Stimulated activated CD8-positive, alpha-beta memory T cell treated with anti-CD3 and anti-CD28 coated beads, Interleukin-12 subunit alpha, Interleukin-12 subunit beta, amount 100 ng/mL, for 1 hour (primary cell): ENCODE measurements around the gene SLC25A5.
"Not testable (repeated sequence)": the region's sequence is repeated elsewhere in the genome, so short reads cannot be mapped to it uniquely, and the experiment has no call there.

Experiments used
- DNase-seq: peaks from one replicate; pipeline ENCODE4 v3.0.0-alpha.2; 2020; ENCODE audit warnings: low read depth

Gene SLC25A5

DNA sequence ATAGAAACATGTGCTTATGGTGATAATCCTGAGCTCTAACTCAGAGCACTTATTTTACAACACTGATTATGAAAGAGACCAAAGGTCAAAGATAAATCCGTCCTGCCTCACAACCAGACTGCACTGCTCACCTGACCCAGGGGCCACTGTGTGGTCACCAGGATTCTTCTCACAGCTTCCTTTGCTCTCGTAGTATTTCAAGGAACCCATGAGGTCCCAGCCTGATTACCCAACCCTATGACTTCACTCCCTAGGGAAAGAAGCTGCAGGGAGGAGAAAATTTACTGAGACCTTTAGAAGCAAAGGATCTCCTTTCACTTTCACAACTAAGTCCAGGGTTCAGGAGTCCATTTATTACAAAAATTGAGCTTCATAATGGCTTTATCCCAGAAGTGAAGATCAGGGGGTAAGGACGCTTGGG, 9.6 kb downstream of the SLC25A5 start:
- DNase-seq, result no peak

DNA sequence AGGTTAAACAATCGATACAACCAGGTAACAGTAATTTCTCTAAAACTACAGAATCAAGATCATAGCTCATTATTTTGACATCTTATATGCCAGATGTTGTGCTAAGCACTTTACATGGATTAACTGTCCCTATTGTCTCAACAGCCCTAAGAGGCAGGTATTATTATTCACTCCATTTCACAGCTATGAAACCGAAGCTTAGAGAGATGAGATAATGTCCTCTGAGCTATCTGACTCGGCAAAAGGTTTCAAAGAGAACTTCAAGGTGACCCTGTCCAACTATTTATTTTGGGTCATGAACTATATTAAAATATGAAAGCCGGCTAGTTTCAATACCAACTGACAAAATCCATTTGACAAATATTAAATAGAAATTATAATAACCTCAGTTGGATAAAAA, 10.3 kb downstream of the SLC25A5 start:
- no peak for DNase-seq

DNA sequence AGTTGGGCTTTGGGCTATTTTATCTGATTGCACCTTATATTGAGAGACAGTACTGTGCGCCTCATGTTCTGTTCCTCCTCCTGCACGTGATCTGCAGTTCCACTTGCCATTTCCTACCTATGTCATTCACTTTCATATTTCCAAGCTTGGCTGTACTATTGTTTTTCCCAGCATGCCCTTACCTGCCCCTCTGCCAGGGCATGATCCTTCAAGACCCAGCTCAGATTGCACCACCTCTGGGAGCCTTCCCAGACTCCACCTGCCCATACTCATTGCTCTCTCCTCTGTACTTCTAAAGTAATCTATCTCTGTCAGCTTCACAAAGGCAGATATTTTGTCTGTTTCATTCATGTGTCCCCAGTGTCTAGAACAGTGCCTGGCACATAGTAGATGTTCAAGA, 11.6 kb downstream of the SLC25A5 start:
- no peak for DNase-seq

DNA sequence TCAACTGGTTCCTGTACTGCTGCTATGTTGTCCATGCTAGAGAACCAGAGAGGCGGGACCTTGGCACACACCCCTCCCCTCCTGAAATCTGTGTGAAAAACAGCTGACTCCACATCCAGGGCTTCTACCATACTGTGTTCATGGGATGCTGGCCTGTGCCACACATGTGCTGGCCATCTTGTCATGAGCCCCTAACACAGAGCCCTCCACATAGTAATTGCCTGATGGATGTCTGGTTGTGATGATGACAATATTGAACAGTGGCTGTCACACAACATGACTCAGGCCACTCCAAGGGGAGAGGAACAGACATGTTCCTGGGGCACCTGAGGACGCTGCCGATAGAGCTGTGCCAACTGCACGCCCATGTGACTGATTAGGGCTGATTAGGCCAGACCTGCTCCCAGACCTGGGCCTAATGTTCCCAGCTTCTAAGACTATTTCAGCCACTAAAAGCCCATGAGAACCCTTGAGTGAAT, 13.1 kb downstream of the SLC25A5 start:
- no peak for DNase-seq

DNA sequence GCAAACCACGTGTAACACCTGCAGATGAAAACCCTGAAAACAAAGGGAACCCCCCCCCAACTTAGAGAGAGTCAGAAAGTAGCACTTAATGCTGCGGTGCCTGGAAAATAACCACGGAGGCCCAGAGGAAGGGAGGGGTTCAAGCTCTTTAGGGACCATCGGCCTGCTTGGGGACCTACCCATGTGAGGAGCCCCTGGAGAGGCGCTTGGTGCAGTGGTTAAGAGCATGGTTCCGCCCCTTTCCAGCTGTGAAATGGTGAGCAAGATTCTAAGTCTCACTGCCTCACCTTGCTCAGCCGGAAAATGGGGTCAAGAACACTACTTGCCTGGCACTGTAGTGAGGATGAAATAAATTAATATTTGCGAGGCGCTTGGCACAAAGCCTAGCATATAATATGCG, 13.8 kb downstream of the SLC25A5 start:
- no peak for DNase-seq

DNA sequence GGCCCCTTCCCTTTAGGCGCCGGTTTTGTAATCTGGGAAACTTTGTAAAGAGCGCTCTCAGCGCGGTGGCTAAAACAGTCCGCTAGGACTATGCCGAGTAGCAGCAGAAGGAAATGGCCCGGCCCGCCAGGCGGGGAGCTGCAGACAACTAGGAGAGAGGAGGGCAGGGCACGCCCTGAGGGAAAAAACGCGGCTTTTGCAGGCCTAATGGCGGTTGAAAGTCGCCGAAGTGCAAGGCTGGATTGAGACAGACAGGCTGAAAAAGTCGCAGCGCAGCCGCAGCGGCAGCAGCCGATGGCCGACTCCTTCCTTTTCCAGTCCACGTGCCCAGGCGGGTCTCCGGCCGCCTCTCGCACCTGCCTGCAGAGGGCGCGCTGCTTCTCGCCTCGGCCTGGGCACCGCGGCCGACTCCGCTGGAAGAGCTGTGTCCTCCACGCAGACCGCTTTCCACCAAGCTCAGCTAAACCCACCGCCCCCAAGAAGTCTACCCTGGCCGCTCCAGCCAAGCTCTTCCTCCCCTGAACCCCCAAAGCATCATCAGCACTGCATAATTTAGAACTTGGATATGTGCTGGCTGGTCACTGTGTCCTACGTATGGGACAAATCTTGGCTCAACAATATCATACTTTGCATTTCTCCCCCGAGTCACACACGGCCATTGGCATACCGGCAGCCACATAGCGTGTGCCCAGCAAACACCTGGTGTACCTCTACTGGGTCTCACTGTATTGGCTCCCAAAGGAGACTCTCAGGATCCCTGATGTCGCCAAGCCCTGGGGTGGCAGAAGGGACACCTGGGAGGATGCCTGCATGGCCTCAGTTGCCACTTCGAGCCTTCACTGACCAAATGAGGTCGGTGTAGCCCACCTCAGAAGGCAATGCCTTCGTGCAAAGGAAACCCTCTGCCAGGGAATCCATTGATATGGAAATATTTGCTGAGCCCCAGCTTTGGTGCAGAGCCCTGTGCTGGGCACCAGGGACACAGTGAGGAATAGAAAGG, 14.5 kb downstream of the SLC25A5 start:
- peak; percentile 36 for DNase-seq

DNA sequence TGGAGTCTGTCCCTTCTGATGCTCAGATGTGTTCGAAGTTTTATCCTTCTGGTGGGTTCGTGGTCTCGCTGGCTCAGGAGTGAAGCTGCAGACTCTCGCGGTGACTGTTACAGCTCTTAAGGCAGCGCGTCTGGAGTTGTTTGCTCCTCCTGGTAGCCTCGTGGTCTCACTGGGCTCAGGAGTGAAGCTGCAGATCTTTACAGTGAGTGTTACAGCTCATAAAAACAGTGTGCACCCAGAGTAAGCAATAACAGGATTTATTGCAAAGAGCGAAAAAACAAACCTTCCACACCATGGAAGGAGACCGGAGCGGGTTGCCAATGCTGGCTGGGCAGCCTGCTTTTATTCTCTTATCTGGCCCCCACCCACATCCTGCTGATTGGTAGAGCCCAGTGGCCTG, 18.5 kb downstream of the SLC25A5 start:
- no peak for DNase-seq

DNA sequence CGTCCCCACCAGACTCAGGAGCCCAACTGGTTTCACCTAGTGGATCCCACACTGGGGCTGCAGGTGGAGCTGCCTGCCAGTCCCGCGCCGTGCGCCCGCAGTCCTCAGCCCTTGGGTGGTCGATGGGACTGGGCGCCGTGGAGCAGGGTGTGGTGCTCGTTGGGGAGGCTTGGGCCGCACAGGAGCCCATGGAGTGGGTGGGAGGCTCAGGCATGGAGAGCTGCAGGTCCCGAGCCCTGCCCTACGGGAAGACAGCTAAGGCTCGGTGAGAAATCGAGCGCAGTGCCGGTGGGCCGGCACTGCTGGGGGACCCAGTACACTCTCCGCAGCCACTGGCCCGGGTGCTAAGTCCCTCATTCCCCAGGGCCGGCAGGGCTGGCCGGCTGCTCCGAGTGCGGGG, 19.5 kb downstream of the SLC25A5 start:
- DNase-seq, result not testable (repeated sequence)

DNA sequence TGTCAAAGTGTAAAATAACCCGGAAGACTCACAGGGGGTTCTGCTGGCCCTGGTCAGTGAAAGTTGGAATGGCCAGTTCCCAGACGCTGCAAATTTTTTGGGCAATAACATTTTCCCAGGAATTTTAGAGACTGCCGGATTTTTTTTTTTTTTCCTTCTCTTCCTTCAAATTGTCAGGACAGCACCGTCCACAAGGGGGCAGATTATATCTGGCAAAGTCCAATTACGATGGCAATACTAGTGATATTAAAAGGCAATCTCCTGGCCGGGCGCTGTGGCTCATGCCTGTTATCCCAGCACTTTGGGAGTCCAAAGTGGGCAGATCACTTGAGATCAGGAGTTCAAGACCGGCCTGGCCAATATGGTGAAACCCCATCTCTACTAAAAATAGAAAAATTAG, 20.5 kb downstream of the SLC25A5 start:
- DNase-seq, result no peak

DNA sequence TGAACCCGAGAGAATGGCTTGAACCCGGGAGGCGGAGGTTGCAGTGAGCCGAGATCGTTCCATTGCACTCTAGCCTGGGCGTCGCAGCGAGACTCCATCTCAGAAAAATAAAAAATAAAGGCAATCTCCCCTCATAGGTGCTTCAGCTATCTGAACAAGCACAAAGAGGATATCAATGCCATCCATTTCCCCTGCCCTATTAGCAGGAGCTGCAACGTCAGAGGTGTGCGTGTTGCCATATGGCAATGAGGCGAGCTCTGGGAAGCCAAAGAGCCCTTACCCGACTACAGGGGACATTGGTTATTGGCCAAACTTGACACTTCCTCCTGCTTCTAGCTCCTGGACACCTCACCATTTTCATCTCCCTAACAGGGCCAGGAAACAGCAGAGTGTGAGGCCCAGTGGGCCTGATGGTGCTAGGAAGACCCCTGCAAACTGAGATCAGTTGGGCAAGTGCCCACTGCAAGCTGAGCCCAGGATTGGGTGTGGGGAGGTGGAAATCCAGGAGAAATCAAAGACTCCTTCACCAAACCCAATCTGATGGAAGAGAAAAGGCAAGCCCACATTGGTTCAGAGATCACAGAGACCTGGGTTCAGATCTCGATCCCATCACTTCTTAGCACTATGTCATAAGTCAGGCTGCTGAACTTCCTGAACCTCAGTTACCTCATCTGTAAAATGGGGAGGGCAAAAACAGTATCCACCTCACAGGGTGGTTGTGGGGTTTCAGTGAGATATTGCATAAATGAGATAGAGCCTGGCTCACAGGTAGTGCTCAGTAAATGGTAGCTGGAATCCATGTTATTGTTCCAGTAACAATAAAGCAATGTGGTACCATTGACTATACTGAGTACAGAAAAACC, 21.2 kb downstream of the SLC25A5 start:
- DNase-seq, result no peak

DNA sequence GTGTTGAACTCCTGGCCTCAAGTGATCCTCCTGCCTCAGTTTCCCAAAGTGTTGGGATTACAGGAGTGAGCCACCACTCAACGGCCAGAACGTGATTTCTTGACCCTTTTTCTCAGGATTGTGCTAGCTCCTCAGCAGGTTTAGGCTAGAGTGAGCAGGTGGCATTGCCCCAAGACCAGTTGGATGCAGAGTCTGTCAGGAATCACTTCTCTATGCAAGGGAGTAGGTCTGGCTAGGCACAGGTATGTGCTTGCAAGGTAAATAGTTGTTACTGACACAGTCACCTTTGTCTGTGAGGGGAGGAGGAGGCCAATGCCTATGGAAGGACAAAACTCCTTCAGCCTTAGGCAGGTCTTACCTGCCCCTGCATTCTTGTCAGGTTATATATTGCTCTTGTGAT, 24.2 kb downstream of the SLC25A5 start:
- DNase-seq, result no peak

DNA sequence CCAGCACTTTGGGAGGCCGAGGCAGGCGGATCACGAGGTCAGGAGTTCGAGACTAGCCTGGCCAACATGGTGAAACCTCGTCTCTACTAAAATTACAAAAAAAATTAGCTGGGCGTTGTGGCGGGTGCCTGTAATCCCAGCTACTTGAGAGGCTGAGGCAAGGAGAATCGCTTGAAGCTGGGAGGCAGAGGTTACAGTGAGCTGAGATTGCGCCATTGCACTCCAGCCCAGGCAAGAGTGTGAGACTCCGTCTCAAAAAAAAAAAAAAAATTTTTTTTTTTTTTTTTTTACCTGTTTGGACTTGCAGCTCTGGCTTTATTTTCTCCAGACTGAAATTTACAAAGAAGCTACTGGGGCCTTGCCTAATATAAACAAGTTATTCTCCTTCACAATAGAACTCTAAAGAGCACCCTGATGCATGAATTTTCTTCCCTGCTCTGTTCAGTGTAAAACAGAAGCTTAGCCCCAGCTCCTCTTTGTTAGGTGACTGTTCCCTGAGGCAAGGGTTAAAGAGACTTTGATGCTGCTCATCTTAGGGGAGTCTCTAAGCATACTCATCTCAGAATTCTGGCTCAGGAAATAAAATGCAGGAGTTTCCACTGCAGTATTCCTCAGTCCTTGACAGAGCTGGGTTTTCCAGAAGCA, 25.7 kb downstream of the SLC25A5 start:
- DNase-seq, result not testable (repeated sequence)

DNA sequence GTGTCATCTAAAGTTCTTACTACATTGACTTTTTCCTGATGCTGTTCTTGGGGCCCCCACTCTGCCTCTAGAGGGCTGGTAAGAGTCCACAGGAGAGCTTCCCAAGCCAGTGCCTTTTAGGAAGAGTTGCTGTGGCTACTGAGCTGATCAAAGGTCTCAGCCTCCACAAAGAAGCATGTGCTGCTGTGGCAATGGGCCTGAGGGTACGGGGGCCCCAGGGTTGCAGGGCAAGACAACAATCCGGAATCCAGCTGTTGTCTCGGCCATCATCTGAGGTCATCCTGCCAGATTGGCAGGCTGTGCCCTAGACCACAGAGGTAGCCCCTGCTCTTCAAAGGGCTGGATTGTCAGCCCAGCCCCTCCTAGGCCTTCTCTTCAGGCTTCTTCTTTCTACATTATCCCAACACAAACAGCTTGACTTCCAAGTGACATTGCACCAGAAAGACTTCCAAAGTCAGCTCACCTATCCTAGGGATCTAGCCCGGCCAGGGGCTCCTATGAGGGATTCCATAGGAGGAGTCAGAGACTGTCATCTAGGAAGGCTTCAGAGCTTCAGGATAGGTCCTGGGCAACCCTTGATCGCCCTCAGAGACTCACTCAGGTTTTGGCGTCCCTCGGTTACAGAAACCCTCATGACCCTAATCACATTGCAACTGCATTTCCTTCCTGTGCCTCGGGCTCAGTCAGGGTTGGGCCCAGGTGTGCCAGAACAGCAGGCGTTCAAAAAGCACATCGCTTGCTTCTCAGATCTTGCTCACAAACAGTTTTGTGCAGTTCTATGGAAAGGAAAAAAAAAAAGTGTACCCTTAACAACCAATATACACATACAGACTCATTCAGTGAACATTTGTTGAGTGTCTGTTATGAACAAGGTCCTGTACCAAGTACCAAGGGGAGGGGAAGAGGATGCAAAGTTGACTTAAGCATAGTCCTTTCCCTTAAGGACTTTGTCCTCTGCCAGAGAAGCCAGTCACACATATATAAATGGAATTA, 27.8 kb downstream of the SLC25A5 start:
- no peak for DNase-seq

DNA sequence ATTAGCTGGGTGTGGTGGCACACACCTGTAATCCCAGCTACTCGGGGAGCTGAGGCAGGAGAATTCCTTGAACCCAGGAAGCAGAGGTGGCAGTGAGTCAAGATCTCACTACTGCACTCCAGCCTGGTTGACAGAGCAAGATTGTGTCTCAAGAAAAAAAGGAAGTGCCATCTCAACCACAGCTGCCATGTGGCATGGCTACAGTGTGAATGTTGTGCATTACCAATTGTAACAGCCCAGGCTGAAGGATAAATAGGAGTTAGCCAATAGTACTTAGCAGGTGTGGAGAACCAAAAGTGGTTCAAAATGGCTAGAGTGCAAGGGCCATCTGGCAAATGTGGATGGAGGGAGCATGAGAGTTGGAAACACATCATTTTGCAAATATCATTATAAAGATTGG, 28.9 kb downstream of the SLC25A5 start:
- DNase-seq, result no peak

DNA sequence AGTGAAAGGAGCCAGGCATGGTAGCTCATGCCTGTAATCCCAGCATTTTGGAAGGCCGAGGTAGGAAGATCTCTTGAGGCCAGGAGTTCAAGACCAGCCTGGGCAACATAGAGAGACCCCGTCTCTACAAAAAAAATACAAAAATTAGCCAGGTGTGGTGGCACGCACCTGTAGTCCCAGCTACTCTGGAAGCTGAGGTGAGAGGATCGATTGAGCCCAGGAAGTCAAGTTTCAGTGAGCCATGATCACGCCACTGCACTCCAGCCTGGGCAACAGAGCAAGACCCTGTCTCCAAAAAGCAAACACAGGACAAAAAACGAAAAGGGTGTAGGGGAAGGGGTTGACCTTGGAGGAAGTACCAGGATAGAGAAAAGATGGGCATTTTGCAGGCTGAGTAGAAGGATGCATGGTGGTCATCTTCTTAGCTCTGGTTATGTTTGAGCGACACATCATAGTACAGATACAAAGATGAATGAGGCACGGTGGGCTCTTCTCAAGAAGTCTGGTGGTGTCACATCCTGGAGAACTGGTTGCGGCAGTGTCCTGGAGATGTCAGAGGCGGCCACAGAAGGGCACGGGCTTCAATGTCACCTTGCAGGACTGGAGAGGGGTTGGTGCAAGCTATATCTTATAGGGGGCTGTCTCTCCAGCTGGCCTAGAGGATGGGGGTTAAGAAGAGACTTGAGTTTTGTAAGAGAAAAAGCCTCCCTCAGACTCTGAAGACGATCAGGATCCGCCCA, 32.0 kb downstream of the SLC25A5 start:
- no peak for DNase-seq

DNA sequence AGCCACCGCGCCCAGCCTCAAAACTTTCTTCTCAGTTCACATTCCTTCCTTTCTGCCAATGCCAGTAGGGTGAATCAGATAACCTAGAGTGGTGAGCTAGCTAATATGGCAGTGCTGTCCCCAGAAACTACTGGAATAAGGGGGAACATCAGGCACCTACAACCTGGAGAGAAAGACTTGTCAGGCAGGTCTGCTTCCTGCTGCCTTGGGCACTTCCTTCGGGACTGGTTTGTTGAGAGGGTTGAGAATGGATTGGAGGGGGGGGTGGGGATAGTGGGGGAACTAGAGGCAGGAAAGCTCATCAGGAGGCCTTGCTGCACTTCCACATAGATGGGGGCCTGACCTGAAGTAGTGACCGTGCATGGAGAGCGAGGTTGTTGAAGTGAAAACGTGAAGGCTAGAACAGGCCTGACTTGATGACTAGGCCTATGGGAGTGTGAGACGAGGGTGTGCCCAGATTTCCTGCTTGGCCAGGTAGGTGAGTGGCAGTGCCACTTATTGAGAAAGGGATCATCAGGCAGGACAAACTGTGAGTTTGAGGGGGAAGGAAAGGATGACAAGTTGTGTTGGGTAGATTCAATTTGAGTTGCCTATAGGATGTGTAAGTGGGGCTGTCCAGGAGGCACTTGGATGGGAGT, 33.4 kb downstream of the SLC25A5 start:
- no peak for DNase-seq

DNA sequence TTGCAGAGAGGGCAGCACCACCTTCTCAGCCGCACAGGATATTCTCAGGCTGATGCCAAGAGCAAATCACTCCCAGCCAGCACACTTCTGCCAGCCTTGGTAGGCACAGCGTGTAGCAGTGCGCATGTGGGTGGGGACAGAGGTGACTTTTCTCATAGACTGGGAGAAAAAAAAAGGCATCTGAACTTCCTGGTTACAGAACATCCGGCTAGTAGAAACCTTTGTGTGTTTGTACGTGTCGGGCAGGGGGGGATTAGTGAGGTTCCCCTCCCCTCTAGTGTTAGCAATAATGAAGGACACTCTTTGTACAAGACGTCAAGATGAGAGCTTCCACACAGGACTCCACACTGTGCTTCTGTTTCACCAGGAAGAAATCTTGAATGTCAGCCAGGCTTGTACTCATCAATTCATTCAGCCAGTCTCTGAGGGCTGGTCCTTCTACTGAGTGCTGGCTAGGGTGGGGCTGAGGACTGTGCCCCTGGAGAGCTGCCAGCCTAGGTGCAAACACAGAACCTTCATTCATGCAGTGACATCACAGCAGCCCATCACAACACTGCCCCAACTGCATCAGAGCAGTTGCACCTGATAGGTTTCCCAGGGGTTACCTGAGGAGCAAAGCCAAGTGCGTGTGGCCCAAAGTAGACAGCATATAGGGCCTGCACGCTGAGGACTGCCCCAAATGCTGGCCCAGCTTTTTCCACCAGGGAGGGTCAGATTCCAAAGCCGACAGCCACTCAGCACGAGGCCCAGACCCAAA, 34.7 kb downstream of the SLC25A5 start:
- no peak for DNase-seq

DNA sequence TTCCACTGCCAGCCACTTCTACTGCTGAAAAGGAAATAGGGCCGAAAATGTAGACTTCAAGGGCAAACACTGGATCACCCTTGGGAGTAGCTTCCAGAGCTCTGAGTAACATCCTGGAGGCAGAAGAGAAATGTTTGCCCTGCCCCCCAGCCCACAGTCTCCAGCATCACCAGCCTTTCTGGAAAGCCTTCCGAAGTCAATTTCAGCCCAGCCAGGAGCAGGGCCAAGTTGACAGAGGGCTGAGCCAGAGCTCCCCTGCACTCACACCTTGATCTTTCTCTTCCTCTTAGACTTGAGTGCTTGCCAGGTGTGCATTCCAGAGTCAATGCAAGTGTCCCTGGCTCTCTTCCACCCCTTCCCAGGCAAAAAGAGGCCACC, 35.2 kb downstream of the SLC25A5 start:
- DNase-seq, result no peak

DNA sequence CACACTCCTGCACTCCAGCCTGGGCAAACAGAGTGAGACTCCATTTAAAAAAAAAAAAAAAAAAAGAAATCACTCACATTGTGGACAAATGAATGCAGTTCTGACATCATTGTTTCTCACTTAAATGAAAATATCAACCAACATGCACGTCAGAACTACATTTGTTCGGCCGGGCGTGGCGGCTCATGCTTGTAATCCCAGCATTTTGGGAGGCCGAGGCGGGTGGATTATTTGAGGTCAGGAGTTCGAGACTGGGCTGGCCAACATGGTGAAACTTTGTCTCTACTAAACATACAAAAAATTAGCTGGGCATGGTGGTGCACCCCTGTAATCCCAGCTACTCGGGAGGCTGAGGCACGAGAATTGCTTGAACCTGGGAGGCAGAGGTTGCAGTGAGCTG, 36.9 kb downstream of the SLC25A5 start:
- DNase-seq, result not testable (repeated sequence)
